SK-N-SH (cell line): ENCODE data around the gene HHIPL1. TPM values are rescaled to one million over a fixed set of nuclear protein-coding genes. Genes with fewer than 3 reads are reported as not detected.

Experiments used
- CTCF ChIA-PET: fragments of 300-600, 350-600 bp; formaldehyde crosslinking; extraction: SDS; loops from one replicate; lab custom pipeline; 2021; lab: Yijun Ruan, JAX
- POLR2A ChIA-PET: fragments of 350-600 bp; sonication (Branson Sonifier 250); formaldehyde crosslinking; extraction: SDS; loops from one replicate; lab custom pipeline; 2020; ENCODE audit warnings: antibody characterized with exemption, inconsistent platforms; lab: Yijun Ruan, JAX
- DNase-seq: peaks from one replicate; pipeline ENCODE4 v3.0.0; 2012
- H2AFZ ChIP-seq: fragments of 200-600 bp; sonication (generic); 2 replicates; pipeline ENCODE4 v1.8.1; 2016; ENCODE audit warnings: antibody characterized with exemption, mild to moderate bottlenecking, low read depth
- H3F3A ChIP-seq: fragments of 200-600 bp; sonication (generic); replicated peaks from 2 replicates; pipeline ENCODE3; 2016; ENCODE audit warnings: antibody characterized with exemption, mild to moderate bottlenecking; ENCODE audit not compliant: insufficient read depth
- H3K27ac ChIP-seq, 2 experiments: fragments of 200-500 bp in 1 of 2; fragments of 200-600 bp in 1 of 2; sonication (Bioruptor generic) in 1 of 2; sonication (generic), shearing (Covaris generic) in 1 of 2; 2 replicates each; pipeline versions ENCODE4 v1.5.1 to v1.6.1; 2014 to 2016; ENCODE audit warnings: low read depth in 2 of 2, inconsistent platforms in 1 of 2, low read length in 1 of 2, mild to moderate bottlenecking in 1 of 2, mixed read lengths in 1 of 2
- H3K27me3 ChIP-seq: fragments of 200-600 bp; sonication (generic), shearing (Covaris generic); 2 replicates; pipeline ENCODE4 v1.6.1; 2016; ENCODE audit warnings: mixed run types; ENCODE audit not compliant: insufficient read depth
- H3K36me3 ChIP-seq, 2 experiments: fragments of 200-500 bp in 1 of 2; fragments of 200-600 bp in 1 of 2; sonication (Bioruptor generic) in 1 of 2; sonication (generic) in 1 of 2; replicated peaks in 1 of 2; 2 replicates each; pipeline versions ENCODE3 to v1.5.1; 2014 to 2016; ENCODE audit warnings: low read length in 1 of 2, mild to moderate bottlenecking in 1 of 2; ENCODE audit not compliant: insufficient read depth in 2 of 2, control insufficient read depth in 1 of 2
- H3K4me1 ChIP-seq, 2 experiments: fragments of 200-500 bp in 1 of 2; fragments of 200-600 bp in 1 of 2; sonication (Bioruptor generic) in 1 of 2; sonication (generic), shearing (Covaris generic) in 1 of 2; 2 replicates each; pipeline versions ENCODE4 v1.5.1 to v1.6.1; 2014 to 2016; ENCODE audit warnings: low read depth in 1 of 2, low read length in 1 of 2, mixed run types in 1 of 2; ENCODE audit not compliant: insufficient read depth in 2 of 2, control insufficient read depth in 1 of 2
- H3K4me2 ChIP-seq: fragments of 200-600 bp; sonication (generic), shearing (Covaris generic); 2 replicates; pipeline ENCODE4 v1.6.1; 2017; ENCODE audit warnings: mixed run types
- H3K4me3 ChIP-seq, 2 experiments: fragments of 200-500 bp in 1 of 2; fragments of 200-600 bp in 1 of 2; sonication (Bioruptor generic) in 1 of 2; sonication (generic), shearing (Covaris generic) in 1 of 2; 2 replicates each; pipeline versions ENCODE4 v1.5.1 to v1.8.1; 2014 to 2016; ENCODE audit warnings: low read depth in 2 of 2, inconsistent platforms in 1 of 2, low read length in 1 of 2, mild to moderate bottlenecking in 1 of 2, mixed read lengths in 1 of 2, moderate library complexity in 1 of 2
- H3K79me2 ChIP-seq: fragments of 200-600 bp; sonication (generic); 2 replicates; pipeline ENCODE4 v1.8.1; 2017; ENCODE audit warnings: mild to moderate bottlenecking; ENCODE audit not compliant: insufficient read depth
- H3K9ac ChIP-seq: fragments of 200-600 bp; sonication (generic); 2 replicates; pipeline ENCODE4 v1.6.1; 2017; ENCODE audit warnings: mixed run types
- H3K9me2 ChIP-seq: fragments of 200-600 bp; sonication (generic); 2 replicates; pipeline ENCODE4 v1.6.1; 2017; ENCODE audit warnings: mixed run types
- H3K9me3 ChIP-seq: fragments of 200-600 bp; sonication (generic); 2 replicates; pipeline ENCODE4 v1.6.1; 2017; ENCODE audit warnings: mixed run types, mild to moderate bottlenecking, moderate library complexity
- H4K20me1 ChIP-seq: fragments of 200-600 bp; sonication (generic); 2 replicates; pipeline ENCODE4 v1.6.1; 2017; ENCODE audit warnings: mild to moderate bottlenecking, mixed run types; ENCODE audit not compliant: insufficient read depth
- FOSL2 ChIP-seq: IDR thresholded peaks from 2 replicates; pipeline ENCODE4 v1.4.0; 2012; ENCODE audit warnings: low read depth, mild to moderate bottlenecking, moderate library complexity, borderline replicate concordance
- FOXJ3 ChIP-seq: sonication (generic); formaldehyde crosslinking; IDR thresholded peaks from 2 replicates; pipeline ENCODE4 v1.5.1; 2020; ENCODE audit warnings: mild to moderate bottlenecking, missing genetic modification reagents
- FOXM1 ChIP-seq: IDR thresholded peaks from 2 replicates; pipeline ENCODE4 v1.4.0; 2012; ENCODE audit warnings: low read depth, mild to moderate bottlenecking
- GABPA ChIP-seq: IDR thresholded peaks from 2 replicates; pipeline ENCODE4 v1.4.0; 2012; ENCODE audit warnings: low read depth, mild to moderate bottlenecking
- GATA2 ChIP-seq: sonication (generic); formaldehyde crosslinking; IDR thresholded peaks from 2 replicates; pipeline ENCODE4 v1.5.0; 2020; ENCODE audit warnings: mild to moderate bottlenecking, missing genetic modification reagents
- MEF2A ChIP-seq: IDR thresholded peaks from 2 replicates; pipeline ENCODE4 v1.4.0; 2012; ENCODE audit warnings: low read depth, borderline replicate concordance
- MXI1 ChIP-seq: IDR thresholded peaks from 2 replicates; pipeline ENCODE4 v1.6.1; 2012; ENCODE audit warnings: mild to moderate bottlenecking, low read depth, low read length, improper control_type of control experiment
- NRF1 ChIP-seq: IDR thresholded peaks from 2 replicates; pipeline ENCODE4 v1.6.1; 2012; ENCODE audit warnings: low read depth, mild to moderate bottlenecking, low read length
- RCOR1 ChIP-seq: fragments of 150-350 bp; IDR thresholded peaks from 2 replicates; pipeline ENCODE4 v1.6.1; 2017; ENCODE audit warnings: antibody characterized with exemption, low read length
- RXRA ChIP-seq: IDR thresholded peaks from 2 replicates; pipeline ENCODE4 v1.4.0; 2012; ENCODE audit warnings: low read depth, mild to moderate bottlenecking, borderline replicate concordance
- TCF12 ChIP-seq: IDR thresholded peaks from 2 replicates; pipeline ENCODE4 v1.4.0; 2012
- YY1 ChIP-seq: IDR thresholded peaks from 2 replicates; pipeline ENCODE4 v1.4.0; 2012; ENCODE audit warnings: low read depth, mild to moderate bottlenecking
- WGBS: methylation state at CpG from one replicate; pipeline ENCODE4 v1.1.6; 2017; ENCODE audit warnings: low lambda C conversion rate; 5-methylcytosine and 5-hydroxymethylcytosine counted together
- polyA plus RNA-seq, 3 experiments: library from polyadenylated mRNA; depleted of rRNA; stranded (reverse); fragments of >200 nt; gene quantifications; 2 replicates each; pipeline ENCODE4 v1.2.3, GENCODE V29; 2012
- TF ChIP-seq, protein P1 (sequence below): IDR thresholded peaks from 2 replicates; pipeline ENCODE4 v1.6.1; 2012; ENCODE audit warnings: mild to moderate bottlenecking, low read depth, low read length, moderate library complexity
- TF ChIP-seq, protein P2 (sequence below): fragments of 200-600 bp; sonication (generic); IDR thresholded peaks from 2 replicates; pipeline ENCODE4 v1.6.1; 2017; ENCODE audit warnings: antibody characterized with exemption, mild to moderate bottlenecking, moderate library complexity
- TF ChIP-seq, protein P3 (sequence below): IDR thresholded peaks from 2 replicates; pipeline ENCODE4; 2012
- TF ChIP-seq, protein P4 (sequence below): IDR thresholded peaks from 2 replicates; pipeline ENCODE4 v1.4.0; 2012; ENCODE audit warnings: low read depth, borderline replicate concordance

Gene HHIPL1
- polyA plus RNA-seq, 1 of the 3 experiments (the other 2 are of a cell fraction) = 0.02 TPM

DNA sequence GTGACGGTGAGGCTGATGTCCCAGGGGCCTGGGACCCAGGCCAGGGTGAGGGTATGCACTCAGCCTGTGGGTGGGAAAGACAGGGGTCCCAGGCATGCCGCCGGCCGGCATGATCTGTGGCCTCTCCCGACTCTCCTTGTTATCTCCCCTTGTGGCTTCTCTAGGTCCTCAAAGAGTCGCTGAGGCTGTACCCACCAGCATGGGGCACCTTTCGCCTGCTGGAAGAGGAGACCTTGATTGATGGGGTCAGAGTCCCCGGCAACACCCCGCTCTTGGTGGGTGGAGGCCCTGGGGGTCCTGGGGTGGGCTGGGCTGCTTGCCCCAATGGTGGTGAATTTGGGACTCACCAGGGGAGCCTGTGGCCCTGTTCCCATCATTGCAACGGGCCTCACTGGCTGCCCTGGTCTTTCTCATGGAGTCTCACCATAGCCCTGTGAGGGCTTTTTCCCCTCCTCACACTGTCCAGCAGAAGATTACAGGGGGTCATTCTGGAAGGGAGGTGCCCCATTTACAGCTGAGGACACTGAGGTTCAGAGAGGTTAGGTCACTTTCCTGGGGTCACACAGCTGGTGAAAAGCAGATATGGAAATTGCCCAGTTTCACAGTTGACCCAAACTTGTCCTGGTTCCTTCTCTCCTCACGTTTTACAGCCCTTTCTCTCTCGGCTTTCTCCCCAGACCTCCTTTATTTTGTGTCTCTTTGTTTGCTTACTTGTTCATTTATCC is 77.0 kb downstream of the HHIPL1 start:
- 75% methylated on average over 12 of the region's 12 CpGs for WGBS
- Histone ChIP-seq H3K79me2 (no peaks in the 10 kb centered on the region), H3K4me1 (no peaks in the 10 kb centered on the region), H3K4me2 (no peak overlapping the region), H3K27ac (no peak overlapping the region), H4K20me1 (no peaks in the 10 kb centered on the region), H3K9me2 (no peaks in the 10 kb centered on the region), H3K9ac (no peak overlapping the region), H3K9me3 (no peaks in the 10 kb centered on the region), H3K4me3 (no peak overlapping the region), H3K27me3 (no peaks in the 10 kb centered on the region), H2AFZ (no peak overlapping the region), H3F3A (no peaks in the 10 kb centered on the region), H3K36me3 (no peaks in the 10 kb centered on the region)
- ChIA-PET CTCF (interaction anchor here (0.7 to 1.7 kb wide), 3 partner anchors 8 to 165 kb away, joined by 3 to 10 read pairs (median 5); no protein-coding TSS in a partner anchor), POLR2A (no interaction called here)
- DNase-seq = no peak
- TF ChIP-seq NRF1 (no peak), RXRA (no peak), FOXJ3 (CRISPR knock-in tag) (no peak), RCOR1 (no peak), FOXM1 (no peak), MEF2A (no peak), MXI1 (no peak), GABPA (no peak), GATA2 (no peak)
- TF ChIP-seq, protein P1, sequence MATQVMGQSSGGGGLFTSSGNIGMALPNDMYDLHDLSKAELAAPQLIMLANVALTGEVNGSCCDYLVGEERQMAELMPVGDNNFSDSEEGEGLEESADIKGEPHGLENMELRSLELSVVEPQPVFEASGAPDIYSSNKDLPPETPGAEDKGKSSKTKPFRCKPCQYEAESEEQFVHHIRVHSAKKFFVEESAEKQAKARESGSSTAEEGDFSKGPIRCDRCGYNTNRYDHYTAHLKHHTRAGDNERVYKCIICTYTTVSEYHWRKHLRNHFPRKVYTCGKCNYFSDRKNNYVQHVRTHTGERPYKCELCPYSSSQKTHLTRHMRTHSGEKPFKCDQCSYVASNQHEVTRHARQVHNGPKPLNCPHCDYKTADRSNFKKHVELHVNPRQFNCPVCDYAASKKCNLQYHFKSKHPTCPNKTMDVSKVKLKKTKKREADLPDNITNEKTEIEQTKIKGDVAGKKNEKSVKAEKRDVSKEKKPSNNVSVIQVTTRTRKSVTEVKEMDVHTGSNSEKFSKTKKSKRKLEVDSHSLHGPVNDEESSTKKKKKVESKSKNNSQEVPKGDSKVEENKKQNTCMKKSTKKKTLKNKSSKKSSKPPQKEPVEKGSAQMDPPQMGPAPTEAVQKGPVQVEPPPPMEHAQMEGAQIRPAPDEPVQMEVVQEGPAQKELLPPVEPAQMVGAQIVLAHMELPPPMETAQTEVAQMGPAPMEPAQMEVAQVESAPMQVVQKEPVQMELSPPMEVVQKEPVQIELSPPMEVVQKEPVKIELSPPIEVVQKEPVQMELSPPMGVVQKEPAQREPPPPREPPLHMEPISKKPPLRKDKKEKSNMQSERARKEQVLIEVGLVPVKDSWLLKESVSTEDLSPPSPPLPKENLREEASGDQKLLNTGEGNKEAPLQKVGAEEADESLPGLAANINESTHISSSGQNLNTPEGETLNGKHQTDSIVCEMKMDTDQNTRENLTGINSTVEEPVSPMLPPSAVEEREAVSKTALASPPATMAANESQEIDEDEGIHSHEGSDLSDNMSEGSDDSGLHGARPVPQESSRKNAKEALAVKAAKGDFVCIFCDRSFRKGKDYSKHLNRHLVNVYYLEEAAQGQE = no peak
- TF ChIP-seq, protein P2, sequence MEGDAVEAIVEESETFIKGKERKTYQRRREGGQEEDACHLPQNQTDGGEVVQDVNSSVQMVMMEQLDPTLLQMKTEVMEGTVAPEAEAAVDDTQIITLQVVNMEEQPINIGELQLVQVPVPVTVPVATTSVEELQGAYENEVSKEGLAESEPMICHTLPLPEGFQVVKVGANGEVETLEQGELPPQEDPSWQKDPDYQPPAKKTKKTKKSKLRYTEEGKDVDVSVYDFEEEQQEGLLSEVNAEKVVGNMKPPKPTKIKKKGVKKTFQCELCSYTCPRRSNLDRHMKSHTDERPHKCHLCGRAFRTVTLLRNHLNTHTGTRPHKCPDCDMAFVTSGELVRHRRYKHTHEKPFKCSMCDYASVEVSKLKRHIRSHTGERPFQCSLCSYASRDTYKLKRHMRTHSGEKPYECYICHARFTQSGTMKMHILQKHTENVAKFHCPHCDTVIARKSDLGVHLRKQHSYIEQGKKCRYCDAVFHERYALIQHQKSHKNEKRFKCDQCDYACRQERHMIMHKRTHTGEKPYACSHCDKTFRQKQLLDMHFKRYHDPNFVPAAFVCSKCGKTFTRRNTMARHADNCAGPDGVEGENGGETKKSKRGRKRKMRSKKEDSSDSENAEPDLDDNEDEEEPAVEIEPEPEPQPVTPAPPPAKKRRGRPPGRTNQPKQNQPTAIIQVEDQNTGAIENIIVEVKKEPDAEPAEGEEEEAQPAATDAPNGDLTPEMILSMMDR = no peak

DNA sequence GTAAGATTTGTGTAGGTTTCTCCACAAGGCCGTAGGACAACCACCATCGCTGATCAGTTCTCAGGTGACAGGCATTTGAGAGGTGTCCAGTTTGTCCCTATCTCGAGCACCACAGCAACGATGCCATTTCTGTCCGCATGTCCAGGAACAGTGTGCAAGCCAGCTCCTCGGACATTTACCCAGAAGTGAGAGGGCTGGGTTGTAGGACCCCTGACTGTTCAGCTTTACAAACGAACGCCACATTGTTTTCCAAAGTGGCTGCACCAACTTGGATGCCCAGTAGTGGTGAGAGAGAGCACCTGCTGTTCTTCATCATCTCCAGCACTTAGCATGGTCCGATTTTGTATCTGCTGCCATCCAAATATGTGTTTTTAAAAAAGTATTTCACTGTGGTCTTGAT is 77.8 kb downstream of the HHIPL1 start:
- 83% methylated on average over 8 of the region's 9 CpGs for WGBS
- Histone ChIP-seq H3K27me3 (no peaks in the 10 kb centered on the region), H3K4me3 (no peak overlapping the region), H3K36me3 (no peaks in the 10 kb centered on the region), H3K9me3 (no peaks in the 10 kb centered on the region), H4K20me1 (no peaks in the 10 kb centered on the region), H3K27ac (no peak overlapping the region), H3K4me1 (no peaks in the 10 kb centered on the region), H3F3A (no peaks in the 10 kb centered on the region), H2AFZ (no peak overlapping the region), H3K79me2 (no peaks in the 10 kb centered on the region), H3K9me2 (no peaks in the 10 kb centered on the region), H3K4me2 (no peak overlapping the region)
- no peak for DNase-seq
- ChIA-PET POLR2A (no interaction called here), CTCF (no interaction called here)
- no peak for TF ChIP-seq FOSL2
- TF ChIP-seq YY1 = no peak
- TF ChIP-seq, protein P3, sequence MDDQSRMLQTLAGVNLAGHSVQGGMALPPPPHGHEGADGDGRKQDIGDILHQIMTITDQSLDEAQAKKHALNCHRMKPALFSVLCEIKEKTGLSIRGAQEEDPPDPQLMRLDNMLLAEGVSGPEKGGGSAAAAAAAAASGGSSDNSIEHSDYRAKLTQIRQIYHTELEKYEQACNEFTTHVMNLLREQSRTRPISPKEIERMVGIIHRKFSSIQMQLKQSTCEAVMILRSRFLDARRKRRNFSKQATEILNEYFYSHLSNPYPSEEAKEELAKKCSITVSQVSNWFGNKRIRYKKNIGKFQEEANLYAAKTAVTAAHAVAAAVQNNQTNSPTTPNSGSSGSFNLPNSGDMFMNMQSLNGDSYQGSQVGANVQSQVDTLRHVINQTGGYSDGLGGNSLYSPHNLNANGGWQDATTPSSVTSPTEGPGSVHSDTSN = no peak
- TF ChIP-seq TCF12 = no peak
- TF ChIP-seq GATA2 = no peak
- TF ChIP-seq MXI1 = no peak
- TF ChIP-seq, protein P4, sequence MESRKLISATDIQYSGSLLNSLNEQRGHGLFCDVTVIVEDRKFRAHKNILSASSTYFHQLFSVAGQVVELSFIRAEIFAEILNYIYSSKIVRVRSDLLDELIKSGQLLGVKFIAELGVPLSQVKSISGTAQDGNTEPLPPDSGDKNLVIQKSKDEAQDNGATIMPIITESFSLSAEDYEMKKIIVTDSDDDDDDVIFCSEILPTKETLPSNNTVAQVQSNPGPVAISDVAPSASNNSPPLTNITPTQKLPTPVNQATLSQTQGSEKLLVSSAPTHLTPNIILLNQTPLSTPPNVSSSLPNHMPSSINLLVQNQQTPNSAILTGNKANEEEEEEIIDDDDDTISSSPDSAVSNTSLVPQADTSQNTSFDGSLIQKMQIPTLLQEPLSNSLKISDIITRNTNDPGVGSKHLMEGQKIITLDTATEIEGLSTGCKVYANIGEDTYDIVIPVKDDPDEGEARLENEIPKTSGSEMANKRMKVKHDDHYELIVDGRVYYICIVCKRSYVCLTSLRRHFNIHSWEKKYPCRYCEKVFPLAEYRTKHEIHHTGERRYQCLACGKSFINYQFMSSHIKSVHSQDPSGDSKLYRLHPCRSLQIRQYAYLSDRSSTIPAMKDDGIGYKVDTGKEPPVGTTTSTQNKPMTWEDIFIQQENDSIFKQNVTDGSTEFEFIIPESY = no peak
- TF ChIP-seq, all 33 proteins: peak for 0
- H3K9ac ChIP-seq = no peak overlapping the region
